ENCODE results near the gene NUDT16L1. TPM values are rescaled to one million over a fixed set of nuclear protein-coding genes. Genes with fewer than 3 reads are reported as not detected.

The NUDT16L1 gene
- total and polyA plus RNA-seq, 2 of the 13 experiments (the other 11 are each of a cell fraction or from before 2014, with no cell fraction given) = 28.0 to 40.5 TPM

- H3K9ac ChIP-seq (ENCODE audit: insufficient read depth, low read depth, low read length) = no peak overlapping the region
- in situ Hi-C loops (cut with HindIII; ENCODE audit: extremely low pct_ligation_motif_present, low pct_unique_long_range_greater_than_20kb) = no loop called here
- H2AFZ ChIP-seq (ENCODE audit: low read length) = no peak overlapping the region
- no TSS peak for BruUV-seq (replicated peaks)
- no peak overlapping the region for H3K4me3 ChIP-seq (replicated peaks in 1 of 3; ENCODE audit: insufficient read depth in 1 of 3, low read depth in 2 of 3, low read length in 3 of 3)
- peaks cover 14% of the 10 kb centered on the region for H3K4me1 ChIP-seq (ENCODE audit: insufficient read depth, low read length)
- peak; percentile 63 for TF ChIP-seq AGO2 (optimal IDR thresholded peaks at IDR 0.05; ENCODE audit: low read depth, low read length)
- no peak for TF ChIP-seq TRAFD1 (CRISPR knock-in tag; IDR thresholded peaks at IDR 0.05; ENCODE audit: borderline replicate concordance)
- no peak for TF ChIP-seq KLF15 (CRISPR knock-in tag; IDR thresholded peaks at IDR 0.05; ENCODE audit: borderline replicate concordance)
- 0 out of 4 replicates have a peak, but pooled peaks of 1 of the 2 experiments have one; percentile 1 for TF ChIP-seq POLR2A (IDR thresholded peaks at IDR 0.05; ENCODE audit: insufficient read depth in 1 of 2, low read depth in 2 of 2, low read length in 2 of 2)
- TF ChIP-seq PITX1 (CRISPR knock-in tag; IDR thresholded peaks at IDR 0.05) = no peak
- TF ChIP-seq CTCF (CRISPR knock-in tag; IDR thresholded peaks at IDR 0.05) = peak; percentile 23
- no peak for TF ChIP-seq GZF1 (CRISPR knock-in tag; IDR thresholded peaks at IDR 0.05)
- intact Hi-C loops (cut with micrococcal nuclease; ENCODE audit: unreplicated experiment) = no loop called here
- no peaks in the 10 kb centered on the region for H3K79me2 ChIP-seq (ENCODE audit: insufficient read depth, low read length)
- H4K20me1 ChIP-seq (ENCODE audit: insufficient read depth, low read length) = no peaks in the 10 kb centered on the region
- H3K9me3 ChIP-seq (ENCODE audit: low read length) = no peaks in the 10 kb centered on the region
- ATAC-seq (no peak), FAIRE-seq (no peak), DNase-seq (ENCODE audit: low spot score) (no peak)
- H3K36me3 ChIP-seq (replicated peaks in 1 of 2; ENCODE audit: control insufficient read depth in 1 of 2, insufficient read depth in 2 of 2, low read length in 2 of 2) = peaks cover 16 to 25% of the 10 kb centered on the region in 2 experiments; a peak in 4 of 5 replicates
- H3K27me3 ChIP-seq (ENCODE audit: control insufficient read depth in 1 of 2, insufficient read depth in 2 of 2, low read length in 2 of 2) = no peaks in the 10 kb centered on the region
- WGBS (ENCODE audit: low lambda C conversion rate) = 97% methylated on average over 13 of the region's 21 CpGs
- ChIA-PET POLR2A (no interaction called here), CTCF (ENCODE audit: low intra/inter-chr PET ratio, low total read pairs) (no interaction called here)
- H3K4me2 ChIP-seq (ENCODE audit: low read depth, low read length) = no peak overlapping the region
- H3K27ac ChIP-seq (ENCODE audit: extremely low read length, insufficient read depth, low read length) = no peak overlapping the region
These were observed 4.2 kb upstream of the NUDT16L1 start for GRCh38 chr16:4689091-4689671.

All from HepG2 (cell line).